ENCODE data around the gene AHSG.
A peak's percentile ranks its signal among the peaks of the same experiment; 100 is the strongest.

The AHSG gene

DNA sequence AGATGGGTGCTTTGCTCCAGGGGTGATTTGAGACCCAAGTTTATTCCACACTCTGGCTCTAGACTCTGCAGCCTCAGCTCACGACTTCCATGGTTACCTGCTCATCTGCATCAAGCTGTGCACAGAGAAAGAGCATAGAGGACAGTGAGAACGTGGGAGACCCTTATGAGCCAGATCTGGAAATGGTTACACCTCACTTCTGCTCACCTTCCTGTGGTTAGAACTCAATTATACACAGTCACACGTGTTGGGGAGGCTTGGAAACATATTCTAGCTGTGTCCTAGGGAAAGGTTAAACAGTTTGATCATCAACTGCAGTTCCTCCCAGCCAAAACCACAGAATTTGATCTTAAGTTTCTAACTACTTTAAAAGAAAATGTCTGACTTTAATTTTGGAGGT, 29.2 kb downstream of the AHSG start:
- TF ChIP-seq JUND (IDR thresholded peaks at IDR 0.05; ENCODE audit: low read depth), result no peak
- in situ Hi-C loops (cut with HindIII; ENCODE audit: low pct_unique_long_range_greater_than_20kb, low sequenced_read_pairs), result no loop called here
- no peak for DNase-seq (ENCODE audit: low read depth in 1 of 2, low spot score in 1 of 2)

DNA sequence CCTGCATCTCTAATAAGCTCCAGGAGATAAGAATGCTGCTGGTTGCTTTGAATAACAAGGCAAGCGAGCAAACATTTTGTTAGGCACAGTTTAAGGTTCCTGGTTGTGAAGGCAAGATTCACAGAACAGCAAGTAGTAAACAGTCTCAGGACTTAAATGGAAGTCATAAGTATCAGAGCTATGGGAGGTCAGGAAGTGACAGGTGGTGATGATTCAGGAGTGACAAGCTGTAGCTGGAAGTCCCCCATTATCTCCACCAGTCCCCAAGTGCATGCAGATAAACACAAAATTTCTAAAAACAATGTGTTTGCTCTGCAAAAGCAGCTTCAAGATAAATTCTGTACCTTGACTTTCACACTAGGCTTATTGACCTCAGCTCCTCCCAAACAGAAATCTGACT, 30.6 kb downstream of the AHSG start:
- no peak for TF ChIP-seq JUND (IDR thresholded peaks at IDR 0.05; ENCODE audit: low read depth)
- no peak for DNase-seq (ENCODE audit: low read depth in 1 of 2, low spot score in 1 of 2)
- in situ Hi-C loops (cut with HindIII; ENCODE audit: low pct_unique_long_range_greater_than_20kb, low sequenced_read_pairs), result no loop called here

- peak; percentile 80 to 95 for DNase-seq (ENCODE audit: low read depth in 1 of 2, low spot score in 1 of 2)
- TF ChIP-seq JUND (IDR thresholded peaks at IDR 0.05; ENCODE audit: low read depth), result no peak
- in situ Hi-C loops (cut with HindIII; ENCODE audit: low pct_unique_long_range_greater_than_20kb, low sequenced_read_pairs), result no loop called here
Measured at GRCh38 chr3:186644683-186645082, 31.8 kb downstream of the AHSG start.

GRCh38 chr3:186646106-186646505, 33.2 kb downstream of the AHSG start:
- in situ Hi-C loops (cut with HindIII; ENCODE audit: low pct_unique_long_range_greater_than_20kb, low sequenced_read_pairs), result no loop called here
- DNase-seq (ENCODE audit: low read depth in 1 of 2, low spot score in 1 of 2), result no peak

DNA sequence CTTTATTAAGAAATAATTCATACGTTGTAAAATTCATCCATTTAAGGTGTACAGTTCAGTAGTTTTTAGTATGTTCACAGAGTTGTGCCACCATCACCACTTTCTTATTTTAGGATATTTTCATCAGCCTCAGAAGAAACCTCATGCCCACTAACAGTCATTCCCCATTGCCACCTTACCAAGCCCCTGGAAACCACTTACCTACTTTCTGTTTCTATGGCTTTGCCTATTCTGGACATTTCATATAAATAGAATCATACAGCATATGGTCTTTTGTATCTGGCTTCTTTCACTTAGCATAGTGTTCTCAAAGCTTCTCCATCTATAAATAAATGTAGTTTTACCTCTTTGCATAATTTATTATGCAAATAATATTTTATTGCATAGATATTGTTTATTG, 34.0 kb downstream of the AHSG start:
- no peak for TF ChIP-seq JUND (IDR thresholded peaks at IDR 0.05; ENCODE audit: low read depth)
- in situ Hi-C loops (cut with HindIII; ENCODE audit: low pct_unique_long_range_greater_than_20kb, low sequenced_read_pairs), result no loop called here
- no peak for DNase-seq (ENCODE audit: low read depth in 1 of 2, low spot score in 1 of 2)

More at GRCh38 chr3:186646106-186646505, 33.2 kb downstream of the AHSG start:
- TF ChIP-seq JUND (IDR thresholded peaks at IDR 0.05; ENCODE audit: low read depth), result no peak

DNA sequence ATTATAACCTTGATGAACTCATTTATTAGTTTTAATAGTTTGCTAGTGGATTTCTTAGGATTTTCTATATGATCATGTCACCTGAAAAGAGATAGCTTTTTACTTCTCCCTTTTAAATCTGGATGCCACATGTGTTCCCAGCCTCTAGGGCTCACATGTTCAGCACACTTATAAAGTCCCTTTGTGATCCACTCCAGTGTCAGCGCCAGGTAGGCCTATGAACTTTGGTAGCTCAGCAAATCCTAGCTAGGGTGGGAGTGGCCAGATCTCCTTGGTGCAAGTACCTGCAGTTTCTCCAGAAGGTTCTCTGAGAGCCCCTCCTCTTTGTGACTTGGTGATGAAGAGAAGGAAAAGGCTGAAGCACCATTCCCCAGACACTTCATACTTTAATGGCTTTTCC, 36.0 kb downstream of the AHSG start:
- no peak for TF ChIP-seq JUND (IDR thresholded peaks at IDR 0.05; ENCODE audit: low read depth)
- in situ Hi-C loops (cut with HindIII; ENCODE audit: low pct_unique_long_range_greater_than_20kb, low sequenced_read_pairs), result no loop called here
- DNase-seq (ENCODE audit: low read depth in 1 of 2, low spot score in 1 of 2), result no peak

DNA sequence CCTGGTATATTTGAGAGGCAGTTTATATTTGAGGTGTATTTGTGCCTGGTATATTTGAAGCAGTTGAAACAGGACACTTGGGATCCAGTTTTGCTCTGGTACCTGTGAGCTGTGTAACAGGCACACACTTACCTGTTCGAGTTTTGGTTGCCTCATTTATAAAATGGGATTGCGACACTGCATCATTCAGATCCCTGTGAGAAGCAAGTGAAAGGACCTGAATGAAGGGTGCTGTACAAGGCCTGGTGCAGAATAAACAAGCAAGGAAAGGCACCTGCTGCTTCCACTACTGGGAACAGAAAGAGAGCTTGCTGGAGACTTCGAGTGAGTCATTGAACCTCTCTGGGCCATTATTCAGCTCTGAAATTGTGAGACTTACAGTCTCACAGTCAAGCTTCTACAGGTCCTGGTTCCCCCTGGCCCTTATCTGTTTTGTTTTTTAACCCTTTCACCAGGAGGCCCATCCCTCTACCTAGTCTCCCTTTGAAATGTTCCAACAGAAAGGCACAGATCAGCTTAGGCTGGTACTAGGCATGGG, 38.9 kb downstream of the AHSG start:
- in situ Hi-C loops (cut with HindIII; ENCODE audit: low pct_unique_long_range_greater_than_20kb, low sequenced_read_pairs), result no loop called here
- TF ChIP-seq JUND (IDR thresholded peaks at IDR 0.05; ENCODE audit: low read depth), result no peak
- no peak for DNase-seq (ENCODE audit: low read depth in 1 of 2, low spot score in 1 of 2)

DNA sequence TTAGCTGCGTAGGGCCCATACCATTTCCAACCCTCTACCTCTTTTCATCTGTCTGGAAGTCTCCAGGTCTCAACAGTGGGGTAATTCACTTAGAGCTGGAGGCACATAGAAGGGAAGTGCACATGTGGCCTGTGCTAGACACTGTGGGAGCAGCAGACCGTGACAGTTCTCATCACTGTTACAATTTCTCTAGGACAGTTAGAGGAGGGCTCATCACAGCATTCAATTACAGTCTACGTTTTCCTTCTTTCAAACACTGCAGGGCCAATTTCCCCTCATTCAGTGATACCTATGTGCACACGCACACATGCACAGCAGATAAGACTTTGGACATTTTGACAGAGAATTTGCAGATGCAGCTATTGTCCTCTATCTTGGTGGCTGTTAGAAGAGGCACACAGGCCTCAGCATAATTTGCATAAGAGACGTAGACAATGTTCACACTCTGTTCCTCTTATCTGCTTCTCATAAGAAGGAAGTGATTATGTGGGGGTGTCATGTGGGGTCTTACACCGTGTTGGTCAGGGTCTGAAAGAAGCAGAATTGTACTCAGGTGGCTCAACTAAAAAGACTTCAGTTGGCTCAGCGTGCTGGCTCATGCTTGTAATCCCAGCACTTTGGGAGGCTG, 40.3 kb downstream of the AHSG start:
- in situ Hi-C loops (cut with HindIII; ENCODE audit: low pct_unique_long_range_greater_than_20kb, low sequenced_read_pairs), result no loop called here
- no peak for DNase-seq (ENCODE audit: low read depth in 1 of 2, low spot score in 1 of 2)

GRCh38 chr3:186653984-186654383, 41.1 kb downstream of the AHSG start:
- DNase-seq (ENCODE audit: low read depth in 1 of 2, low spot score in 1 of 2), result peak in 1 of 2 experiments; percentile 26
- in situ Hi-C loops (cut with HindIII; ENCODE audit: low pct_unique_long_range_greater_than_20kb, low sequenced_read_pairs), result no loop called here
- TF ChIP-seq JUND (IDR thresholded peaks at IDR 0.05; ENCODE audit: low read depth), result no peak

More for the DNA sequence above, 40.3 kb downstream of the AHSG start:
- TF ChIP-seq JUND (IDR thresholded peaks at IDR 0.05; ENCODE audit: low read depth), result no peak

DNA sequence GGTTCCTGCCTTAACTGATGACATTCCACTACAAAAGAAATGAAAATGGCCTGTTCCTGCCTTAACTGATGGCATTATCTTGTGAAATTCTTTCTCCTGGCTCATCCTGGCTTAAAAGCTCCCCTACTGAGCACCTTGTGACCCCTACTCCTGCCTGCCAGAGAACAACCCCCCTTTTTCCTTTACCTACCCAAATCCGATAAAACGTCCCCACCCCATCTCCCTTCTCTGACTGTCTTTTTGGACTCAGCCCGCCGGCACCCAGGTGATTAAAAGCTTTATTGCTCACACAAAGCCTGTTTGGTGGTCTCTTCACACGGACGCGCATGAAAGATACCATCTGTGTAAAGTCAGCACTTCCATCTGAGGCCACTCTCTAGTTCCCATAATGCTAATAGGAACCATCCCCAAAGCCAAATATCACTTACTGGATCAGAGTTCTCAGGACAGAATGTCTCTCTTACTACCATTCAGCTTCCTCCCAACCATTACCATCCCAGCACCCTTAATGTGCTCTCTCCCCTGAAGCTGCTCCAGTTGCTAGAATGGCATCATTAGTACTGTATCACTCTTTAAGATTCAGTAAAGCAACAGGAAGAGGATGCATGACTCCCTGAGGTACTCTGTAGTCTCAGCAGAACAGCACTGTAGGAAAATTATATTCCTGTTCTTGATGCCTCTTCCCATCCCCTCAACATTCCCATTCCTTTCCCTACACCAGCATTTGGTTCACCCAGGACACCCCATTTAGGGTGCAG, 50.7 kb downstream of the AHSG start:
- no peak for TF ChIP-seq JUND (IDR thresholded peaks at IDR 0.05; ENCODE audit: low read depth)
- in situ Hi-C loops (cut with HindIII; ENCODE audit: low pct_unique_long_range_greater_than_20kb, low sequenced_read_pairs), result no loop called here
- no peak for DNase-seq (ENCODE audit: low read depth in 1 of 2, low spot score in 1 of 2)

DNA sequence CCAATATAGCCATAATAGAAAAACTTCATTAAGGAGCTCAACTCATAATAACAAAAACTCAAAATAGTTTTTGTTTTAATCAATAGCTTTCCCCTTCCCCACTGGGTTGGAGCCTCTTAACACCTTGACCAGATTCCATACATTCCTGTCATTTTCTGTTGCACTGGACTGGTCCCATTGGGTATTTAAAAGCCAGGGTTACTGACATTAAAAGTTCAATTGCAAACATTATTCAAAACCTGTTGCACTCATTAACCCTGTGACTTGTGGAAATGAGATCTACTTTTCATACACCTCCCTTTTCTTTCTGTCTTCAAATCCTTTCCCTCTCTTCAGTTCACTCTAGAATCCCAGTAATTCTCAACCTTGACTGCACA, 51.2 kb downstream of the AHSG start:
- in situ Hi-C loops (cut with HindIII; ENCODE audit: low pct_unique_long_range_greater_than_20kb, low sequenced_read_pairs), result no loop called here
- no peak for TF ChIP-seq JUND (IDR thresholded peaks at IDR 0.05; ENCODE audit: low read depth)

GRCh38 chr3:186664506-186664905, 51.6 kb downstream of the AHSG start:
- in situ Hi-C loops (cut with HindIII; ENCODE audit: low pct_unique_long_range_greater_than_20kb, low sequenced_read_pairs), result no loop called here
- DNase-seq (ENCODE audit: low read depth in 1 of 2, low spot score in 1 of 2), result no peak
- TF ChIP-seq JUND (IDR thresholded peaks at IDR 0.05; ENCODE audit: low read depth), result no peak

More for the DNA sequence above, 51.2 kb downstream of the AHSG start:
- no peak for DNase-seq (ENCODE audit: low read depth in 1 of 2, low spot score in 1 of 2)

DNA sequence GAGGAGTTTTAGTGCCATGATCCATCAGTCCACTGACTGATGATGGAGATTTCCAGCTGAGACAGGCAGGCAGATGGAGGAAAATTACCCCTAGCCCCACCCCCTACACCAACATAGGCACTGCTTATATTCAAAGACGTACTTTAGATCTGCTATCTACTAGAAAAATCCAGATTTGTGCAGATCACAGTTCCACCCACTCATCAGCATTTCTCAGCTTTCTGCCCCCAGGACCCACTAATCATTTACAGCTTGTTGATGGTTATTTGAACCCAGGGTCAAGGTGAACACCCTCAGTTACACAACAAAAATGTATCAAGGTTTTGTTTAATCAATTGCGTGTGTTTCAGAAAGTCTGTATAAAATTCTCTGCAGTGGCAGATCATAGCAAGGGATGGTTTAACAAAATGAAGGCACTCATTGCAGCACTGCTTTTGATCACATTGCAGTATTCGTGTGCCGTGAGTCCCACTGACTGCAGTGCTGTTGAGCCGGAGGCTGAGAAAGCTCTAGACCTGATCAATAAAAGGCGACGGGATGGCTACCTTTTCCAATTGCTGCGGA, 52.8 kb downstream of the AHSG start, which contains the start of gene HRG:
HRG (plus strand) TSS at position 390 of the 564 bp plus-strand sequence; CDS start at position 408, 18 bp downstream.
- in situ Hi-C loops (cut with HindIII; ENCODE audit: low pct_unique_long_range_greater_than_20kb, low sequenced_read_pairs), result no loop called here
- TF ChIP-seq JUND (IDR thresholded peaks at IDR 0.05; ENCODE audit: low read depth), result no peak
- no peak for DNase-seq (ENCODE audit: low read depth in 1 of 2, low spot score in 1 of 2)
